ENCODE data around the gene GABARAP. TPM values are rescaled to one million over a fixed set of nuclear protein-coding genes. Genes with fewer than 3 reads are reported as not detected.

GABARAP gene
- total and polyA plus RNA-seq, 2 of the 8 experiments (the other 6 are each of a cell fraction or from before 2014, with no cell fraction given) = 252 to 581 TPM

- H3K4me2 ChIP-seq (ENCODE audit: insufficient read depth in 1 of 2, low read depth in 2 of 2, low read length in 2 of 2) = peak overlapping the region; percentile 91 to 97
- peaks cover 13% of the 10 kb centered on the region for H3K23me2 ChIP-seq (ENCODE audit: low read depth, low read length)
- peak overlapping the region; percentile 18 for H4K91ac ChIP-seq (replicated peaks; ENCODE audit: insufficient read length, low read length)
- H3K18ac ChIP-seq (ENCODE audit: extremely low read depth, low read length) = peak overlapping the region; percentile 94
- FAIRE-seq (no peak), DNase-seq (ENCODE audit: low read depth in 1 of 2, low spot score in 2 of 2) (peak in 1 of 2 experiments; percentile 88)
- no peak overlapping the region for H2BK120ac ChIP-seq (replicated peaks; ENCODE audit: low read depth, low read length)
- peaks cover 9% of the 10 kb centered on the region for H3K79me1 ChIP-seq (ENCODE audit: low read depth, low read length)
- ChIA-PET POLR2A (ENCODE audit: partially characterized antibody) (interaction anchor here (0.6 to 13.7 kb wide), 25 partner anchors 12 to 295 kb away, joined by 3 to 159 read pairs (median 4); partner anchors contain the start of genes ACADVL, CTDNEP1, DLG4 and DVL2), CTCF (ENCODE audit: partially characterized antibody) (interaction anchor here (0.8 to 1.6 kb wide), 5 partner anchors 12 to 33 kb away, joined by 3 to 6 read pairs (median 3); partner anchors contain the start of genes CTDNEP1 and SLC2A4)
- H3K36me3 ChIP-seq (ENCODE audit: control insufficient read depth in 2 of 4, insufficient read depth in 4 of 4, low read length in 3 of 4) = peaks cover 0 to 22% (median 12%) of the 10 kb centered on the region in 4 experiments; a peak in 5 of 8 replicates
- H3K4me1 ChIP-seq (replicated peaks in 1 of 4; ENCODE audit: control insufficient read depth in 3 of 4, insufficient read depth in 4 of 4, low read length in 3 of 4) = peaks cover 5 to 15% (median 7%) of the 10 kb centered on the region in 4 experiments; a peak in 6 of 7 replicates
- peak overlapping the region; percentile 27 for H3K56ac ChIP-seq (replicated peaks; ENCODE audit: insufficient read length, low read depth, low read length)
- H3K9ac ChIP-seq (replicated peaks in 1 of 4; ENCODE audit: extremely low read depth in 1 of 4, low read depth in 3 of 4, low read length in 3 of 4) = peak overlapping the region; percentile 51 to 73 (median 70)
- no peak overlapping the region; the same call in none of the 2 replicates for H2AK5ac ChIP-seq (ENCODE audit: low read depth, low read length)
- H3K27me3 ChIP-seq (replicated peaks in 1 of 4; ENCODE audit: control insufficient read depth in 3 of 4, extremely low read depth in 1 of 4, insufficient read depth in 3 of 4, low read length in 3 of 4) = no peaks in the 10 kb centered on the region
- H2BK5ac ChIP-seq (ENCODE audit: low read depth, low read length) = peak overlapping the region; percentile 95
- no peak overlapping the region for H3K14ac ChIP-seq (ENCODE audit: insufficient read length)
- no peaks in the 10 kb centered on the region for H3K9me3 ChIP-seq (ENCODE audit: insufficient read depth in 2 of 2, low read depth in 1 of 2, low read length in 1 of 2)
- peak overlapping the region; percentile 92 for H4K8ac ChIP-seq (ENCODE audit: extremely low read depth, insufficient read depth, low read length)
- H3K4me3 ChIP-seq (ENCODE audit: extremely low read depth in 1 of 4, insufficient read depth in 2 of 4, low read depth in 3 of 4, low read length in 4 of 4) = peak overlapping the region; percentile 93 to 98 (median 96)
- H2BK12ac ChIP-seq (ENCODE audit: low read depth, low read length) = peak overlapping the region; percentile 97
- H4K20me1 ChIP-seq (replicated peaks in 1 of 2; ENCODE audit: control insufficient read depth in 1 of 2, insufficient read depth in 2 of 2, low read length in 2 of 2) = peaks cover 6 to 11% of the 10 kb centered on the region in 2 experiments
- 11% methylated on average over 24 of the region's 26 CpGs; no CpG with 5 or more reads in 1 of the 2 experiments for WGBS, 2 experiments (ENCODE audit: extremely low coverage in 1 of 2, insufficient coverage in 1 of 2, insufficient read length in 1 of 2, insufficient replicate concordance in 2 of 2, low coverage in 1 of 2, low lambda C conversion rate in 2 of 2, missing lambda C conversion rate in 1 of 2)
- H3K79me2 ChIP-seq (ENCODE audit: control insufficient read depth in 1 of 2, insufficient read depth in 2 of 2, low read length in 2 of 2) = peaks cover 0 to 31% of the 10 kb centered on the region in 2 experiments; a peak in 2 of 4 replicates
- peak overlapping the region; percentile 20; the same call in 1 of the 2 replicates for H2BK15ac ChIP-seq (ENCODE audit: low read length)
- H2AFZ ChIP-seq (ENCODE audit: low read length) = no peak overlapping the region; the same call in 1 of the 2 replicates
- peak overlapping the region; percentile 6 for H3K4ac ChIP-seq (replicated peaks; ENCODE audit: insufficient read length, low read depth, low read length)
- H3K27ac ChIP-seq (ENCODE audit: low read depth, low read length) = peak overlapping the region; percentile 82
- H2BK20ac ChIP-seq (ENCODE audit: low read length) = 0 out of 2 replicates have a peak overlapping the region, but pooled peaks have one; percentile 23
- peak overlapping the region; percentile 68 for H4K5ac ChIP-seq (ENCODE audit: insufficient read length, low read depth, low read length)
- no peak overlapping the region for H3K23ac ChIP-seq (ENCODE audit: insufficient read length)
- TF ChIP-seq, protein P1, sequence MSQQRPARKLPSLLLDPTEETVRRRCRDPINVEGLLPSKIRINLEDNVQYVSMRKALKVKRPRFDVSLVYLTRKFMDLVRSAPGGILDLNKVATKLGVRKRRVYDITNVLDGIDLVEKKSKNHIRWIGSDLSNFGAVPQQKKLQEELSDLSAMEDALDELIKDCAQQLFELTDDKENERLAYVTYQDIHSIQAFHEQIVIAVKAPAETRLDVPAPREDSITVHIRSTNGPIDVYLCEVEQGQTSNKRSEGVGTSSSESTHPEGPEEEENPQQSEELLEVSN (IDR thresholded peaks at IDR 0.05) = no peak
- TF ChIP-seq EP300 (IDR thresholded peaks at IDR 0.05; ENCODE audit: borderline replicate concordance in 1 of 2, low read depth in 2 of 2, low read length in 2 of 2) (no peak), CHD2 (IDR thresholded peaks at IDR 0.05; ENCODE audit: low read length) (no peak), KDM5A (IDR thresholded peaks at IDR 0.05; ENCODE audit: low read length) (no peak), HDAC6 (IDR thresholded peaks at IDR 0.05; ENCODE audit: low read depth, low read length) (no peak), SUZ12 (IDR thresholded peaks at IDR 0.05; ENCODE audit: low read length) (no peak), SIRT6 (IDR thresholded peaks at IDR 0.05; ENCODE audit: low read length) (no peak), ASH2L (IDR thresholded peaks at IDR 0.05; ENCODE audit: low read length) (peak; percentile 52), RBBP5 (IDR thresholded peaks at IDR 0.05; ENCODE audit: borderline replicate concordance, low read depth, low read length) (no peak; the same call in 1 of the 2 replicates)
Observed at GRCh38 chr17:7262935-7263800, 20.9 kb upstream of the GABARAP start.
